Ovary (tissue), 3 donors: ENCODE results near the gene ANKRD10.

ENCODE experiments used
- CTCF ChIP-seq, 3 donors: fragments of 450-650 bp in 2 of 3; fragments of 200-600 bp in 1 of 3; IDR thresholded peaks; one replicate each; pipeline versions ENCODE4 v1.5.1 to v1.8.0; 2016 to 2022; ENCODE audit warnings: antibody characterized with exemption in 3 of 3, mild to moderate bottlenecking in 1 of 3
- EP300 ChIP-seq: sonication (generic); formaldehyde crosslinking; IDR thresholded peaks from one replicate; pipeline ENCODE4 v1.6.1; 2017; ENCODE audit warnings: antibody characterized with exemption
- donor health status: DM: no; HTN: no; CAD: no.

- TF ChIP-seq CTCF (IDR thresholded peaks at IDR 0.05) (no peak), EP300 (no peak)
These were observed 45.6 kb downstream of the ANKRD10 start for GRCh38 chr13:110869231-110869804.
